Germinal center (tissue), 1 donor: ENCODE results near the gene POTEG.
"Not testable (repeated sequence)": the region's sequence is repeated elsewhere in the genome, so short reads cannot be mapped to it uniquely, and the experiment has no call there.

ENCODE experiments used
- DNase-seq: peaks from one replicate; pipeline ENCODE4 v3.0.0; 2012; ENCODE audit warnings: mixed read lengths, low spot score

POTEG gene

DNA sequence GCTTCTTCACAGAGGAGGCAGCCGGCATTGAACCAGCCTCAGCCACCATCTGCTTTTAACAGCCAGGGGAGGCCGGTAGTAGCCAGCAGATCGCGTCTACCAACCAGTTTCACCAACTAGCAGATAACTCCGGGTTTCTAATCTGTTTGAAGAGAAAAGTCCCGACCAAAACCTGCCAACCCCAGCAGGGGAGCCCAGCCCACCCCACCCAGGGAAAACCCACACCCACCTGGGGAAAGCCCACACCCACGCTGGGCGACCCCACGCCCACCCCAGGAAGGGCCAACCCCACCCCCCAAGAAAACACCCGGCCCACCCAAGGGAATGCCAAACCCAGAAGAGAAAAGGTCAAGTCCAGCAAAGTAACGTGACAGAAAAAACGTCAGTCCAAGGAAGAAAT, at the start of gene POTEG:
Gene POTEG (minus strand): TSS at position 101 of the 400 bp plus-strand sequence. CDS start 52 bp downstream, at position 49.
- DNase-seq = not testable (repeated sequence)

DNA sequence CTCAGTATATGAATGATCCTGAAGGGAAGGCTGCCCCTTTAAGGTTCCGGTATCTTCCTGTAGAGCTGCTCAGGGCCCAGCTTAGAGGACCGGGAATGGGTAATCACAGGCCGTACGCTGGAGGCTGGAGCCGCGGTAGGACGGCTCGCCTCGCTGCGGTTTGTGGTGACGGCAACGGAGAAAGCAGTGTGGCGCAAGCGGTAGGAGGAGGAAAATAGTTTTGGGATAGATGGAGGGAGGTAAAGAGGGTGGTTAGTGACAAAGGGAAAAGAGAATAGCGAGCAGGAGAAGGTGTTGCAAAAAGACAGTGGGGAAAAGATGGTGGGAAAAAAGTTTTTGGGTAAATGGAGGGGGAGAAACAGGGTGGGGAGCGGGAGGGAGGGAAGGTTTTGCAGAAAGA, 48.0 kb upstream of the POTEG start:
- DNase-seq = not testable (repeated sequence)

DNA sequence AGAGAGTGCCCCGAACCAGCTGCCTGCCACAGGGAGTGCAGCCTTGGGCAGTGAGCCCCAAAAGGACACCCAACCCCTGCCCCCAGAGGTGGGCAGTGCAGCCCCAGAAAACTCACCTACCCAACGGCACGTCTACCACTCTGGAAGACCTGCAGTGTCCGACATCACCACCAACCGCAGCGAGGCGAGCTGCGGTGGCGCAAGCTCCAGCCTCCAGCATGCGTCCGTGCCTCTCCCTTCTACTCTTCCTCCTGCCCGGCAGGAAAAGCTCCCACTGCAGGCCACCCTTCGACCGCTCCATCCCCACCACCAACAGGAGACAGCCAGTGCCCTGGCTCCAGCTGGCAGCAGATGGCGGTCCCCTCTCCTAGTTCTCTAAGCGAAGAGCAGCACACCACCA, 47.3 kb upstream of the POTEG start:
- DNase-seq = not testable (repeated sequence)

DNA sequence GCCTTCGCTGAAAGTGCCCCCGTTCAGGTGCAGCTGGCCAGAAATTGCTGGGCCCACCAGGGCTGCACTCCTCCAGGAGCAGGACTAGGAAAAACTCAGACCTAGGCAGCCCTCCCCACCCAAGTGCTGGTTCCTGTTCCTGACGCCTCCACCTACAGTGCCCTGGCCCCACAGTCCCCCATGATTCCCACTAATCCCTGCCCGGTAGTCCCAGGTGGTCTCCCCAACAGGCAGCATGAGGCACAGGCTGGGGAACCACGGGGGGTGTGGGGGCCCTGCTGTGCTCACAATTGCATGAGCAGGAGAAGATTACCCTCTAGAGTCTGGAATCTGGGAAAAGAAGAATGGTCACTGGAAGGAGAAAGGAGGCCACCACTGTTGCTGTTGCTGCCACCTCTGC, 46.4 kb upstream of the POTEG start:
- not testable (repeated sequence) for DNase-seq

DNA sequence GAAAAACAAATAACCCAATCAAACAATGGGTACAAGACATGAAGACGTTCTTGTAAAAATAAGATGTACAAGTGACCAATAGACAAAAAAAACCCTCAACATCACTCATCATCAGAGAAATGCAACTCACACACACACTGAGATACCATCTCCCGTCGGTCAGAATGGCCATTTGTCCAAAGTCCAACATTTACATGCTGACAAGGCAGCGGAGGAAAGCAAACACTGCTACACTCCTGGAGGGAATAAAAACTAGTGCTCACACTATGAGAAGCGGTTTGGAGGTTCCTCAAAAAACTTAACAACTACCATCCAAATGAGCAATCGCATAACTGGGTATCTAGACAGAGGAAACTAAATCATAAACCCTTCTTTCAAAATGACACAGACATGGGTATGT, 11.6 kb upstream of the POTEG start:
- DNase-seq = not testable (repeated sequence)

DNA sequence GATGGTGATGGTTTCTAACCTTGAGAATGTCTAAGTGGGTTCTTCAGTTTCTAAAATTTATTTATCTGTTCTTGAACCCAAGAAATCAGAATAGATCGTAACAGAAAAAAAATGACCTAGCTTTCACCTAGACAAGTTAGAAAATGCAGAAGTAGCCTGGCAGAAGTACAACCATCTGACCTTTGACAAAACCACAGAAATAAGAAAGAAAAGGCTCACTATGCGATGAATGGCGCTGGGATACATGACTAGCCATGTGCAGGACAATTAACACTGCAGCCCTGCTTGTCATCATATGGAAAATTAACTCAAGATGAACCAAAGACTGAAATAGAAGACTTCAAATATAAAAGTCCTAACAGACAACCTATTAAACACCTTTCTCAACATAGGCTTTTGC, 5.7 kb upstream of the POTEG start:
- DNase-seq = not testable (repeated sequence)

DNA sequence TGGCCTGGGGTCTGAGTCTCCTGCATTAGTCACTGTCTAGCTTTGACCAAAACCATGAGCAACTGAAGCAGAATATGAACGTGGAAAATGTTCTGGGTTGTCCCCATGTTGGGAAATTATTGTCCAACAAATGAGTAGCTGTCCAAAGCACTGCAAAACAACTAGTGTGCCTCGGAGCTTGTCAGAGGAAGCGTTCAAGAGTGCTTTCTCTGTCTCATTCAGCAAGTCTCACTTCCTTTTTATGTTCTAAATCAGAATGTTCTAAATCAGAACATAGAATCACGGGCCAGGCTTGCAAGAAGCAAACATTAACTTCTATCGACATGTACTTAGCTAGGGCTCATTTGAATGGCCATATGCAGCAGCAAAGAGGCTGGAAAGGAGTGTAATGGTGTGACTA, 5.1 kb upstream of the POTEG start:
- DNase-seq = not testable (repeated sequence)

DNA sequence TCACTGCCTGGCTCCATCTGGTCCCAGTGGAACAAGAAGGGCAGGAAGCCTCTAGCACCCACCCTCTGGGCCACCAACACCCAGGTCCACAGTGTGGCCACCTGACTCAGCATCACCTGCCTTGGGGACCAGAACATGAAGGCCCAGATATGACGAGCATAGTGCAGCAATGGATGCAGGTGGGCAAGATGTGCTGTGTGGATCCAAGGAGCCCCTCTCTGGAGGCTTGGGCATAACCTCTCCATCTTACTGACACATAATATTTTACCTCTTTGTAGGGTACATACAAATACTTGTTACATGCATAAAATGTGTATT, 2.9 kb upstream of the POTEG start:
- not testable (repeated sequence) for DNase-seq

DNA sequence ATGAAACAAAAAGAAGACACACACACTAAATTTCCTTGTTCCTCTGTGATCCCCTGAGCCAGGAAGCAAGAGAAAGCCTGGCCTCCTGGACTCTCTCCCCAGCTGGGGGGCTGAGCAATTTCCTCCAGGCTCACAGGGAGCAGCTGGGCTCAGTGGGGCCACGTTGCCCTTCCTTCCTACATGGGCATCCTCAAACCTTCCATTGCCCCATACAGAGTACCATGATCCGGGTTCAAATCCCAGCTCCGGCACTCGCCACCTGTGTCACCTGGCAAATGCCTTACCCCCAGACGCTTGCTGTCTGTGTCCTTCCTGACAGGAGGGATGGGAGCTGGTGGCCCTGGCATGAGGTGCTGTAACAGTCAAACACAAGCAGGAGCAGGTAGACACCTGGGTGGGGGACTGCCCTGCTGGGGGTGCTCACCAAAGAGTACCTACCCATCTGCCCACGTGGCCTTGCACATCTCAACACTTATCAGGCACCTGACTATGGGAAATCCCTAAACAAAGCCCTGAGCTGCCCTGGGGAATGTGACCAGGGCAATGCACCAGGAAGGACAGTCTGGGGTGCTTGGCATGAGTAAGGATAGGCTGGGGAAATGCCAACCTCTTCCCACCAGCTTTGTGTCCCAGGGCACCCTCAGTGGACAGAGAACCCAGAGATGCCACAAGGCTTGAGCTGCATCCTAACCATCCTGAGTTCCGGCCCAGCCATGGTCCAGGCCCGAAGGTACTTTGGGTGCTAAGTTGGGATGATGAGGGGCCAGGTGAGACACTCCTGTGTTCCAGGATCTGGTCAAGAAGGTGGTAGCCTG, 2.4 kb upstream of the POTEG start:
- DNase-seq = not testable (repeated sequence)

DNA sequence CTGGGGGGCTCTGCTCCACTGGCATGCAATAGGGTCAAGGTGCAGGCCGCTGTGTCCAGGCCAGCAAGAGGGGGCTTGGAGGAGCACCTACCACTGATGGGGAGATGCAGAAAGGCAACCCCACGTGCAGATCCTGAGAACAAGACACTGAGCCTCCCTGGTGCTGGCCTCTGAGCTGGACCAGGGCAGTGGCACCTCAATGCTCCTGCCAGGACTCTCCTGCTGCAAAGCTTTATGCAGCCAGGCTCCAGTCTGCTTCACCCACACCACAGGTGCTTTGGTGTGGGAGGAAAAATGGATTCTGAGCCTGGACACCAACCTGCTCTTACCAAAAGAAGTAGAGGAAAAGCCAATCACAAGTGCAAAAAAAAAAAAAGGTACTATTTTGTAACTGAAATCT, 1.7 kb upstream of the POTEG start:
- DNase-seq = not testable (repeated sequence)

DNA sequence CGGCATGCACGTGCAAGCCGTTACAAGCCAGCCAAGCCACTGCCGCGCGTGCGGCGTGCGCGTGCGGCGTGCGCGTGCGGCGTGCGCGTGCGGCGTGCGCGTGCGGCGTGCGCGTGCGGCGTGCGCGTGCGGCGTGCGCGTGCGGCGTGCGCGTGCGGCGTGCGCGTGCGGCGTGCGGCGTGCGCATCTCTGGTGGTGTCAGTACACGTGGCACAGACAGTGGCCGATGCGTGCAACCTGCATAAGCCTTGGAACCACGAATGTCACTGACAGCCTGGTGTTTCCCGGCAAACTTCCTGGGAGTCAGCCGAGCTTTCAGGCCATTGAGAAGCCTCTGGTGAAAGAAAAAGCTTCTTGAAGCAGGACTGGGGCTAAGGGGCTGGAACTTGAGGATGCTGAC, 750 bp upstream of the POTEG start:
- DNase-seq = not testable (repeated sequence)

DNA sequence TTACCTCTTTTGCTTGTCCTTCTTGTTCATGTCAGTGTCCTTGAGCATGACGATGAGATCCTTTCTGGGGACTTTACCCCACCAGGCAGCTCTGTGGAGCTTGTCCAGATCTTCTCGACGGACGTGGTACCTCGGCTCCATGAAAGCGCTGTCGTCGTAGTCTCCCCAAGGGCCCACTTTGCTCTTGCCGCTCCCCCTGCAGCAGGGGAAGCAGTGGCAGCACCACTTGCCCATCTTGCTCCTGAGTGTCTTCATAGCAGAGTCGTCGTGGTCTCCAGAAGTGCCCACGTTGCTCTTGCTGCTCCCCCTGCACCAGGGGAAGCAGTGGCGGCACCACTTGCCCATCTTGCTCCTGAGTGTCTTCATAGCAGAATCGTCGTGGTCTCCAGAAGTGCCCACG, 376 bp downstream of the POTEG start:
- DNase-seq = not testable (repeated sequence)

DNA sequence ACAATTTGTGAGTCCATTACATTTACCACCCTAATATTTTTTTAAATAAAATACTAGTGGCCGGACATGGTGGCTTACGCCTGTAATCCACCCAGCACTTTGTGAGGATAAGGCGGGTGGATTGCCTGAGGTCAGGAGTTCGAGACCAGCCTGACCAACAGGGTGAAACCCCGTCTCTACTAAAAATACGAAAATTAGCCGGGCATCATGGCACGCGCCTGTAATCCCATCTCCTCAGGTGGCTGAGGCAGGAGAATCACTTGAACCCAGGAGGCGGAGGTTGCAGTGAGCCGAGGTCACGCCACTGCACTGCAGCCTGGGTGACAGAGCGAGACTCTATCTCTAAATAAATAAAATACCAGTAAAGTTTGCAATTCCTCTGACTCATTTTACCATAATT, 25.6 kb downstream of the POTEG start:
- DNase-seq = not testable (repeated sequence)

DNA sequence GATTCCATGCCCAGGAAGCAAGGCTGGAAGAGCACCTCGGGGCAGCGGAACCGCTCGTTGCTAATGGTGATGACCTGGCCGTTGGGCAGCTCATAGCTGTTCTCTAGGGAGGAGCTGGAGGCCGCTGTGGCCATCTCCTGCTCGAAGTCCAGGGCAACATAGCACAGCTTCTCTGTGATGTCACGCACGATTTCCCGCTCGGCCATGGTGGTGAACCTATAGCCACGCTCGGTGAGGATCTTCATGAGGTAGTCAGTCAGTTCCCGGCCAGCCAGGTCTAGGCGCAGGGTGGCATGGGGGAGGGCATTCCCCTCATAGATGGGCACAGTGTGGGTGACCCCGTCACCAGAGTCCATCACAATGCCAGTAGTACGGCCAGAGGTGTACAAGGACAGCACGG, 32.0 kb downstream of the POTEG start:
- DNase-seq = not testable (repeated sequence)

DNA sequence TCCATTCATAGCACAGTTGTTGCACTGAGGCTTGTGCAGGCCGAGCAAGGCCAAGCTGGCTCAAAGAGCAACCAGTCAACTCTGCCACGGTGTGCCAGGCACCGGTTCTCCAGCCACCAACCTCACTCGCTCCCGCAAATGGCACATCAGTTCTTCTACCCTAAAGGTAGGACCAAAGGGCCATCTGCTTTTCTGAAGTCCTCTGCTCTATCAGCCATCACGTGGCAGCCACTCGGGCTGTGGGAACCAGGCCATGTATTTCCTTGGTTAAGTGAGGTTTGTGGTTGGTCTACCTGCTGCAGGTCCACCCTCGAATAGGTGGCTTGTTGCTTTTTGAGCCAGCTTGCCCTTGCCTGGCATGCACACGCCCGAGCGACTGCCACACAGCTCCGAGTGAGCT, 39.4 kb downstream of the POTEG start:
- DNase-seq = not testable (repeated sequence)

DNA sequence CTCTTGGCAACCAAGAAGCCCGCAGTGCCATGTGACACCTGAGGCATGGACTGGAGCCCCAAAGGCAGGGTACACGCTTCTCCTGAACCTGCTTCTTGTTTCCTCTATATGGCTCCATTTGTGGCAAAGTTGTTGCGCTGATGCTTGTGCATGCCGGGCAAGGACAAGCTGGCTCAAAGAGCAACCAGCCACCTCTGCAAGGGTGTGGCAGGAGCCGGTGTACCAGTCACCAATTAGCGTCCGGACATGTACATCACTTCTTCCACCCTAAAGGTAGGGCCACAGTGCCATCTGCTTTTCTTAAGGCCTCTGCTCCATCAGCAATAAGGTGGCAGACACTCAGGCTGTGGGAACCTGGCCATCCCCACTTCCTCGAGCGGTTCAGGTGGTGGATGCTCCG, 43.9 kb downstream of the POTEG start:
- not testable (repeated sequence) for DNase-seq

DNA sequence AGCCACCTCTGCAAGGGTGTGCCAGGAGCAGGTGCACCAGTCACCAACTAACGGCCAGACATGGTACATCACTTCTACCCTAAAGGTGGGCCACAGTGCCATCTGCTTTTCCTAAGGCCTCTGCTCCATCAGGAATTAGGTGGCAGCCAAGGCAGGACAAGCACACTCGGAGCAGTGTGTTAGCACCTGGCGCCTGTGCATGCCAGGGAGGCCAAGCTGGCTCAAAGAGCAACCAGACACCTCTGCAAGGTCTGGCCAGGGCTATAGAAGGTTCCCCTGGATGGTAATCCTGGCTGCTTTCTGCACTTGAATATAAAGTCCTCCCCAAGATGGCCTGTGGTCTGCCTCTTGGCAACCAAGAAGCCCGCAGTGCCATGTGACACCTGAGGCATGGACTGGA, 45.4 kb downstream of the POTEG start:
- not testable (repeated sequence) for DNase-seq

DNA sequence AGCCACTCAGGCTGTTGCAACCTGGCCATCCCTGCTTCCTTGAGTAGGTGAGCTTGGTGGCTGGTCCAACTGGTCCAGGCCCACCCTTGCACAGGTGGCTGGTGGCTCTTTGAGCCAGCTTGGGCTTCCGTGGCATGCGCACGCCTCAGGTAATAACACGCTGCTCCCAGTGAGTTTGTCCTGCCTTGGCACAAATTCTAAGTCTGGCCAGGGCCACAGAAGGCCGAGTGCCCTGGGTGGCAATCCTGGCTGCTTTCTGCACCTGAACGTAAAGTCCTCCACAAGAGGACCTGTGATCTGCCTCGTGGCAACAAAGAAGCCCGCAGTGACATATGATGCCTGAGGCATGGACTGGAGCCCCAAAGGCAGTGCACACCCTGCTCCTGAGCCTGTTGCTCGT, 47.1 kb downstream of the POTEG start:
- DNase-seq = not testable (repeated sequence)

DNA sequence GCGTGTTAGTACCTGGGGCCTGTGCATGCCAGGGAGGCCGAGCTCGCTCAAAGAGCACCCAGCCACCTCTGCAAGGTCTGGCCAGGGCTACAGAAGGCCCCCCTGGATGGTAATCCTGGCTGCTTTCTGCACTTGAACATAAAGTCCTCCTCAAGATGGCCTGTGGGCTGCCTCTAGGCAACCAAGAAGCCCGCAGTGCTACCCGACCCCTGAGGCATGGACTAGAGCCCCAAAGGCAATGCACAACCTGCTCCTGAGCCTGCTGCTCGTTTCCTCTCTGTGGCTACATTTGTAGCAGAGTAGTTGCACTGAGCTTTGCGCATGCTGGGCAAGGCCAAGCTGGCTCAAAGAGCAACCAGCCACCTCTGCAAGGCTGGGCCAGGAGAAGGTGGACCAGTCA, 47.8 kb downstream of the POTEG start:
- not testable (repeated sequence) for DNase-seq

DNA sequence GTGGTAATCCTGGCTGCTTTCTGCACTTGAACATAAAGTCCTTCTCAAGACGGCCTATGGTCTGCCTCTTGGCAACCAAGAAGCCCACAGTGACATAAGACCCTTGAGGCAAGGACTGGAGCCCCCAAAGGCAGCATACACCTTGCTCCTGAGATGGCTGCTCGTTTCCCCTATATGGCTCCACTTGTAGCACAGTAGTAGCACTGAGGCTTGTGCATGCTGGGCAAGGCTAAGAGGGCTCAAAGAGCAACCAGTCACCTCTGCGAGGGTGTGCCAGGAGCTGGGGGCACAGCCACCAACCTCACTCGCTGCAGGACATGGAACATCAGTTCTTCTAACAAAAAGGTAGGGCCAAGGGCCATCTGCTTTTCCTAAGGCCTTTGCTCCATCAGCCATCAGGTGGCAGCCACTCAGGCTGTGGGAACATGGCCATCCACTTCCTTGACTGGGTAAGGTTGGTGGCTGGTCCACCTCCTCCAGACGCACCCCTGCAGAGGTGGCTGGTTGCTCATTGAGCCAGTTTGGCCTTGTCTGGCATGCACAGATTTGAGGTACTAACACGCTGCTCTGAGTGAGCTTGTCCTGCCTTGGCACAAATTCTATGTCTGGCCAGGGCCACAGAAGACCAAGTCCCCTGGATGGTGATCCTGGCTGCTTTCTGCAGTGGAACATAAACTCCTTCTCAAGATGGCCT, 49.9 kb downstream of the POTEG start:
- not testable (repeated sequence) for DNase-seq

DNA sequence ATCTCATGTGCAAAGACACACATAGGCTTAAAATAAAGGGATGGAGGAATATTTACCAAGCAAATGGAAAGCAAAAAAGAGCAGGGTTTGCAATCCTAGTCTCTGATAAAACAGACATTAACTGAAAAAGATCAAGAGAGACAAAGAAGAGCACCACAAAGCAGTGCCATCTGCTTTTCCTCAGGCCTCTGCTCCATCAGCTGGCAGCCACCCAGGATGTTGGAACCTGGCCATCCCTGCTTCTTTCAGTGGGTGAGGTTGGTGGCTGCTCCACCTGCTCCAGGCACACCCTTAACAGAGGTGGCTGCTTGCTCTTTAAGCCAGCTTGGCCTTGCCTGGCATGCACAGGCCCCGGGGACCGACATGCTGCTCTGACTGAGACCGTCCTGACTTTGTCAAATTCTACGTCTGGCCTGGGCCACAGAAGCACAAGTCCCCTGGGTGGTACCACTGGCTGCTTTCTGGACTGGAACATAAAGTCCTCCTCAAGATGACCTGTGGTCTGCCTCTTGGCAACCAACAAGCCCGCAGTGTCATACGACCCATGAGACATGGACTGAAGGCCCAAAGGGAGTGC, 51.0 kb downstream of the POTEG start:
- not testable (repeated sequence) for DNase-seq

DNA sequence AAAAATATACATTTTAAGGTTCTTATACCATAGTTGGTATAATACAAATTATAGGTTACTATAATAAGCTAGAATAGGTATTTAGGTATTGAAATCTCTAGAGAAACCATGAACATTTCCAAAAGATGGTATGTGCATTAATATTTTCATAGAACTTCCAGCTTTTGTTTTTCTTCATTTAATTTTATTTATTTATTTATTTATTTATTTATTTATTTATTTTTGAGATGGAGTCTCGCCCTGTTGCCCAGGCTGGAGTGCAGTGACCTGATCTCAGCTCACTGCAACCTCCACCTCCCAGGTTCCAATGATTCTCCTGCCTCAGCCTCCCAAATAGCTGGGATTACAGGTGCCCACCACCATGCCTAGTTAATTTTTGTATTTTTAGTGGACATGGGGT, 54.0 kb downstream of the POTEG start:
- DNase-seq = not testable (repeated sequence)

DNA sequence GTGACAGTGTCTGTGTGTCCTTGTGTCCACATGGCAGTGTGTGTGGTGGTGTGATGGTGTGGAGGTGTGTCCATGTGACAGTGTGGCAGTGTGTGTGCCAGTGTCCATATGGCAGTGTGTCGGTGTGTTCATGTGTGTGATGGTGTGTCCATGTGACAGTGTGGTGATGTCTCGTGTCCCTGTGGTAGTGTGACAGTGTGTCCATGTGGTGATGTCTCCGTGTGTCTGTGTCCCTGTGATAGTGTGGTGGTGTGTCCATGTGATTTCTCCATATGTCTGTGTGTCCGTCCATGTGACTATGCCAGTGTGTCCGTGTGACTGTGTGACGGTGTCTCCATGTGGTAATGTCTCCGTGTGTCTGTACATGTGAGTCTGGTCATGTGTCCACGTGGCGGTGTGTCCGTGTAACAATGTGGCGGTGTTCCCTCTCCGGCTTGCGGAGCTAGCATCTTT, 59.7 kb downstream of the POTEG start:
- DNase-seq = not testable (repeated sequence)
